ENCODE results near the gene AZIN2.

GRCh38 chr1:33094486-33094885 lies 13.5 kb downstream of the AZIN2 start:
- TF ChIP-seq EZH2 (IDR thresholded peaks at IDR 0.05) = no peak
- TF ChIP-seq POLR2AphosphoS5 (IDR thresholded peaks at IDR 0.05; ENCODE audit: borderline replicate concordance, low read depth, low read length) = no peak
- no peak for TF ChIP-seq FOXP2 (optimal IDR thresholded peaks at IDR 0.05; ENCODE audit: control extremely low read depth, extremely low read length, insufficient read depth)

All from SK-N-MC (cell line).